DND-41 (cell line): ENCODE data around the gene KCNG1.

Experiments
- ATAC-seq: fragments of 200-7000 bp; cut with Tn5 transposase; 3 replicates; pipeline ENCODE4 v1.9.1; 2021; ENCODE audit warnings: low read depth; ENCODE audit not compliant: insufficient read depth
- DNase-seq: peaks from one replicate; pipeline ENCODE4 v3.0.0-alpha.2; 2020
- H2AFZ ChIP-seq: 2 replicates; pipeline ENCODE4 v1.6.0; 2012; ENCODE audit warnings: low read depth, low read length
- H3K27ac ChIP-seq: 2 replicates; pipeline ENCODE4 v1.5.1; 2012; ENCODE audit warnings: low read length, inconsistent platforms
- H3K27me3 ChIP-seq: fragments of 200-600 bp; sonication (generic); 2 replicates; pipeline ENCODE4 v1.6.0; 2012; ENCODE audit warnings: low read length, mild to moderate bottlenecking, inconsistent platforms; ENCODE audit not compliant: insufficient read depth, poor library complexity
- H3K36me3 ChIP-seq: 2 replicates; pipeline ENCODE4 v1.5.1; 2012; ENCODE audit warnings: low read length, inconsistent platforms; ENCODE audit not compliant: insufficient read depth
- H3K4me1 ChIP-seq: 2 replicates; pipeline ENCODE4 v1.5.1; 2012; ENCODE audit warnings: mild to moderate bottlenecking, low read length; ENCODE audit not compliant: insufficient read depth
- H3K4me2 ChIP-seq: 2 replicates; pipeline ENCODE4 v1.6.0; 2012; ENCODE audit warnings: mild to moderate bottlenecking, moderate library complexity, low read length, inconsistent platforms; ENCODE audit not compliant: insufficient read depth
- H3K4me3 ChIP-seq, 2 experiments: fragments of 200-600 bp in 1 of 2; shearing (Covaris generic) in 1 of 2; 2 replicates each; pipeline ENCODE4 v1.5.1; 2012 to 2016; ENCODE audit warnings: inconsistent platforms in 2 of 2, low read length in 2 of 2, mild to moderate bottlenecking in 2 of 2, low read depth in 1 of 2, moderate library complexity in 1 of 2
- H3K79me2 ChIP-seq: 2 replicates; pipeline ENCODE4 v1.6.0; 2012; ENCODE audit warnings: low read length, inconsistent platforms; ENCODE audit not compliant: insufficient read depth
- H3K9ac ChIP-seq: 2 replicates; pipeline ENCODE4 v1.6.0; 2012; ENCODE audit warnings: low read depth, mild to moderate bottlenecking, inconsistent platforms, low read length, moderate library complexity
- H3K9me3 ChIP-seq: 2 replicates; pipeline ENCODE4 v1.5.1; 2012; ENCODE audit warnings: low read length, moderate library complexity, mild to moderate bottlenecking, inconsistent platforms; ENCODE audit not compliant: insufficient read depth, severe bottlenecking
- H4K20me1 ChIP-seq: 2 replicates; pipeline ENCODE4 v1.6.0; 2012; ENCODE audit warnings: low read length; ENCODE audit not compliant: insufficient read depth
- EZH2 ChIP-seq: IDR thresholded peaks from 3 replicates; pipeline ENCODE4 v1.6.1; 2012; ENCODE audit warnings: borderline replicate concordance, low read depth, mild to moderate bottlenecking, moderate library complexity, low read length, inconsistent platforms; ENCODE audit not compliant: severe bottlenecking
- TF ChIP-seq, protein P1 (sequence below): IDR thresholded peaks from 2 replicates; pipeline ENCODE4 v1.5.1; 2012; ENCODE audit warnings: borderline replicate concordance, low read length, moderate library complexity, mild to moderate bottlenecking; ENCODE audit not compliant: poor library complexity, severe bottlenecking; ENCODE audit errors: extremely low read depth

Gene KCNG1

DNA sequence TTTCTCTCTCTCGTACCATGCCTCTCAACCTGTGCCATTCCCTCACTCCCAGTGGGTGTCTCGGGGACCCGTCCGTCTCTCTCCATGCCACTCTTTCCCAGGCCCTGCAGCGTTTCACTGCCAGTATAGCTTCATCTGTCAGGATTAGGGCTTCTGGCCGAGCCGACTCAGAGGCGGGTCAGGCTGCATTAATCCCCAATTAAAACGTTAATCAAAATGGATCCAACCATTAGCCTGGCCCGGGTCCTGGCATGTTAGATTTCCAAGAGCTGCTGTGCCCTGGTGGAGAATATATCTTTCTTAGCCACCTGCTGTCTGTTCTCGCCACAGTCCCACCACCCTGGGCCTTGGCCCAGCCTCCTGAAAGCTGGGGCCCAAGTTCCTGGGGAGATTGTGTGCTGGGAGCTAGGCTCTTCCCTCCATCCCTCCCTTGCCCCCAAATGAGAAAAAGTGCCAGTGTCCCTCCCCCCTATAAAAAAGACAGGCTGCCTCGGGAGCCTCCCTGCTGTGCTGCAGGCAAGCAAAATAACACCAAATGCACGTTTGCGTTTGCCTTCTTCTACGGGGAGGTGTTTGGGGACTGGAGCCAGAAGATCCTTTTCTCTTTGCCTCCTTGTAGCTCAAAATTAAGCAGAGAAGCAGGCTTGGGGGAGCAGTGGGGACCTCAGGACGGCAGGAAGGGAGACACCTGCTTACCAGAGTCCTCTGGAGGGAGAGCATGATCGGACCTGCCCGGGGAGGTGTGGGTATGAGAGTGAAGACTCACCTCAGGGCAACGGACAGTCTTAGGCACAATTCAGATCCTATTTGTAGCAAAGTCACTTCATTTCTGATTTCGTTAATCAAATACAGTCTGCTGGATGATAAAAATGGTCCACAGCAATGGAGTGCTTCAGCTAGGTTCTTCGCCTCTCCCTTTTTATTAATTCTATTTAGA lies 3.0 kb downstream of the KCNG1 start:
- Histone ChIP-seq H3K4me2 (no peak overlapping the region), H3K36me3 (no peaks in the 10 kb centered on the region), H4K20me1 (no peaks in the 10 kb centered on the region), H3K27me3 (peaks cover 26% of the 10 kb centered on the region), H3K4me3 (no peak overlapping the region), H3K79me2 (no peaks in the 10 kb centered on the region), H2AFZ (no peak overlapping the region), H3K27ac (no peak overlapping the region), H3K4me1 (no peaks in the 10 kb centered on the region), H3K9ac (no peak overlapping the region), H3K9me3 (no peaks in the 10 kb centered on the region)
- ATAC-seq (no peak), DNase-seq (no peak)
- no peak for TF ChIP-seq EZH2
- TF ChIP-seq, protein P1, sequence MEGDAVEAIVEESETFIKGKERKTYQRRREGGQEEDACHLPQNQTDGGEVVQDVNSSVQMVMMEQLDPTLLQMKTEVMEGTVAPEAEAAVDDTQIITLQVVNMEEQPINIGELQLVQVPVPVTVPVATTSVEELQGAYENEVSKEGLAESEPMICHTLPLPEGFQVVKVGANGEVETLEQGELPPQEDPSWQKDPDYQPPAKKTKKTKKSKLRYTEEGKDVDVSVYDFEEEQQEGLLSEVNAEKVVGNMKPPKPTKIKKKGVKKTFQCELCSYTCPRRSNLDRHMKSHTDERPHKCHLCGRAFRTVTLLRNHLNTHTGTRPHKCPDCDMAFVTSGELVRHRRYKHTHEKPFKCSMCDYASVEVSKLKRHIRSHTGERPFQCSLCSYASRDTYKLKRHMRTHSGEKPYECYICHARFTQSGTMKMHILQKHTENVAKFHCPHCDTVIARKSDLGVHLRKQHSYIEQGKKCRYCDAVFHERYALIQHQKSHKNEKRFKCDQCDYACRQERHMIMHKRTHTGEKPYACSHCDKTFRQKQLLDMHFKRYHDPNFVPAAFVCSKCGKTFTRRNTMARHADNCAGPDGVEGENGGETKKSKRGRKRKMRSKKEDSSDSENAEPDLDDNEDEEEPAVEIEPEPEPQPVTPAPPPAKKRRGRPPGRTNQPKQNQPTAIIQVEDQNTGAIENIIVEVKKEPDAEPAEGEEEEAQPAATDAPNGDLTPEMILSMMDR = no peak

DNA sequence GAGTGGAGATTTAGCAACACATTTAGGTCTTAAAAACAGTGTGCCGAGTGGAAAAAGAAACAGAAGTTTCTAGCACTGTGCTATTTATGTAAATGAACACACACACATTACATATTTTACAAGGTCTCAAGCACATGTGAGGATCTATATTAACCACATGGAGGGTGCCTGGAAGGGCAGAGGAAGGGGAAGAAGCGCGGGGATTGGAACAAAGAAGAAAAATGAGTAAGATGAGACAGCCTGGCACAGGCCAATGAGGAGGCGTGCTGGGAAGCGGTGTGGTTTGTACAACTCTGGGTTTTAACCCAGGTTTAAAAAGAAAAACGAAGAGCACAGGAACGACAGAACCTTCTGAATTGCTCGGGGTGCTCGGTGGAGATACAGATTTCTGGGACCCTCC lies 5.7 kb downstream of the KCNG1 start:
- H3K4me1 ChIP-seq = no peaks in the 10 kb centered on the region
- no peak overlapping the region for H3K4me2 ChIP-seq
- no peaks in the 10 kb centered on the region for H3K36me3 ChIP-seq
- no peak overlapping the region for H3K9ac ChIP-seq
- DNase-seq (no peak), ATAC-seq (no peak)
- H3K4me3 ChIP-seq = no peak overlapping the region
- H4K20me1 ChIP-seq = no peaks in the 10 kb centered on the region
- no peak overlapping the region for H3K27ac ChIP-seq
- no peaks in the 10 kb centered on the region for H3K79me2 ChIP-seq
- no peak overlapping the region for H2AFZ ChIP-seq
- H3K9me3 ChIP-seq = no peaks in the 10 kb centered on the region
- peaks cover 32% of the 10 kb centered on the region for H3K27me3 ChIP-seq
- no peak for TF ChIP-seq EZH2
- TF ChIP-seq, protein P1 = no peak

DNA sequence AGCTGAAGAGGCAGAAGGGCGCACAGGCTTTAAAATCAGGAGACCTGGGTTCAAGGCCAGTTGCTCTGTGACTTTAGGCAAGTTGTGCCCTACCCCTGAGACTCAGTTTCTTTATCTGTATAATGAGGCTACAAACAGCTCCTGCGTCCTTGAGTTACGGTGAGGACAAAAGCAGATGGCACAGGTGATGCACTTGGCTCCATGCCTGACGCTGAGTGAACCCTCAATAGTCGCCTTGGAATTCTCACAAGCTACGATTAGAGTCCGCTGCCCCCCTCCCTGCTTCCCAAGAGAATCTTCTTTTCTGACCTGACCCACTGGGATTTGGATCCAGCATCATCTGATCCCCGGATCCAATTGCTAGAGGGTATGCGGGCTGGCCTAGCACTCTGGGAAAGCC lies 6.4 kb downstream of the KCNG1 start:
- Histone ChIP-seq H3K4me1 (no peaks in the 10 kb centered on the region), H4K20me1 (no peaks in the 10 kb centered on the region; the same call in 1 of the 2 replicates), H3K27ac (no peak overlapping the region), H2AFZ (no peak overlapping the region), H3K36me3 (no peaks in the 10 kb centered on the region), H3K79me2 (no peaks in the 10 kb centered on the region), H3K27me3 (peaks cover 32% of the 10 kb centered on the region), H3K4me2 (no peak overlapping the region), H3K9me3 (no peaks in the 10 kb centered on the region), H3K4me3 (no peak overlapping the region), H3K9ac (no peak overlapping the region)
- ATAC-seq (no peak), DNase-seq (no peak)
- no peak for TF ChIP-seq EZH2
- TF ChIP-seq, protein P1 = no peak
